Activated naive CD4-positive, alpha-beta T cell treated with anti-CD3 and anti-CD28 coated beads, Interleukin-2, amount 10 ng/mL, durations not matched to agents 7 days and 5 days (primary cell): ENCODE measurements around the gene METTL26.

Experiments
- CTCF ChIA-PET: fragments of 350-600 bp; sonication (Branson Sonifier 250); formaldehyde crosslinking; loops from one replicate; lab custom pipeline; 2021; ENCODE audit warnings: antibody characterized with exemption; lab: Charles Lee
- DNase-seq: peaks from one replicate; pipeline ENCODE4 v3.0.0-alpha.2; 2020
- H3K27ac Mint-ChIP-seq: one replicate; pipeline ENCODE4 v1.8.0; 2021; ENCODE audit warnings: mild to moderate bottlenecking, moderate library complexity, mixed read lengths
- H3K27me3 Mint-ChIP-seq: one replicate; pipeline ENCODE4 v1.8.0; 2021; ENCODE audit warnings: mild to moderate bottlenecking, mixed read lengths
- H3K36me3 Mint-ChIP-seq: one replicate; pipeline ENCODE4 v1.8.0; 2021; ENCODE audit warnings: mixed read lengths
- H3K4me1 Mint-ChIP-seq: one replicate; pipeline ENCODE4 v1.8.0; 2021; ENCODE audit warnings: mixed read lengths
- H3K4me3 Mint-ChIP-seq: one replicate; pipeline ENCODE4 v1.8.0; 2021; ENCODE audit warnings: mild to moderate bottlenecking, moderate library complexity, mixed read lengths
- H3K9me3 Mint-ChIP-seq: one replicate; pipeline ENCODE4 v1.8.0; 2021; ENCODE audit warnings: mixed read lengths

The METTL26 gene

GRCh38 chr16:636206-637080 is at the start of gene METTL26:
Gene METTL26 (minus strand): TSS chr16:636305. CDS start chr16:636290, 15 bp downstream.
- DNase-seq: peak; percentile 96
- Mint-ChIP-seq H3K36me3 (peaks cover 3% of the 10 kb centered on the region), H3K27me3 (peaks cover 10% of the 10 kb centered on the region), H3K4me1 (peaks cover 12% of the 10 kb centered on the region), H3K9me3 (no peaks in the 10 kb centered on the region), H3K4me3 (peak within 1 kb of the TSS; percentile 94), H3K27ac (peak within 1 kb of the TSS; percentile 99)
- CTCF ChIA-PET: interaction anchor here (0.6 to 1.1 kb wide), 3 partner anchors 11 to 110 kb away, joined by 3 read pairs; no protein-coding TSS in a partner anchor

GRCh38 chr16:684961-685696 is 49.0 kb upstream of the METTL26 start:
- Mint-ChIP-seq H3K27ac (peak overlapping the region; percentile 33), H3K9me3 (no peaks in the 10 kb centered on the region), H3K36me3 (peaks cover 22% of the 10 kb centered on the region), H3K4me3 (no peak overlapping the region), H3K27me3 (no peaks in the 10 kb centered on the region), H3K4me1 (peaks cover 40% of the 10 kb centered on the region)
- DNase-seq: no peak
- CTCF ChIA-PET: no interaction called here

DNA sequence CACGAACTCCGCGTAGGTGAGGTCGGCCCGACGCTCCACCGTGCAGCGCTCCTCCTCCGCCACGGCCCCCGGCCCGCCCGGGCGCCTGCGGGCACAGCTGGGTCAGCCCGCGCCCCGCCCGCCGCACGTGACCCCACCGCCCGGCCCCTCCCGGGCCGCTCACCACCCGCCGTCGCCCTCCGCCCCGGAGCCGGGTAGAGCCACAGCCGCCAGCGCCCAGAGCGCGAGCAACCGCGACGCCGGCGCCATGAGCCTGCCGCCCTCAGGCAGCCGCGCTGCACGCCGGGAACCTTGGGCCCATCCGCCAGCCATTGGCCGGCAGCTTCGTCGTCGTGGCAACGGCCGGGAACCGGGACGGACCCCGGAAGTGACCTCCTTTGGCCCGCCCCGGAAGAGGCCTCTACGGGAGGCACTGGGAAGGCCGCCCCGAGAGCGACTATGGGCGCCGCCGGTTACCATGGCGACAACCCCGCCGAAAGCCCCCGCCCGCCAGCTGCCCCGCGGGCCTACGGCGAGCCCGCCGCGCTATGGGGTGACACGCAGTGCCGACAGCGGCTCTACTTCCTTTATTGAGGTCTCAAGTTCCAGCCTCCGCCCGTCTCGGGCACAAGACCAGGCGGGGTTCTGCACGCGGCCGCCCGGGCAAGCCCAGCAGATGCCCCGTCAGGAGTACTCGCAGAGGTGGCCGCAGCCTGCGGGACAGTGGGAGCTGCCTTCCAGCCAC is 48.1 kb upstream of the METTL26 start, which contains the start of gene JMJD8:
Gene JMJD8 (minus strand): TSS at position 264 of the 724 bp plus-strand sequence. CDS start 15 bp downstream, at position 249.
- DNase-seq: peak; percentile 98
- H3K27me3 Mint-ChIP-seq: no peaks in the 10 kb centered on the region
- peak within 1 kb of the TSS; percentile 68 for H3K27ac Mint-ChIP-seq
- peak within 1 kb of the TSS; percentile 74 for H3K4me3 Mint-ChIP-seq
- CTCF ChIA-PET: no interaction called here
- no peaks in the 10 kb centered on the region for H3K9me3 Mint-ChIP-seq
- peaks cover 22% of the 10 kb centered on the region for H3K36me3 Mint-ChIP-seq
- peaks cover 38% of the 10 kb centered on the region for H3K4me1 Mint-ChIP-seq

- Mint-ChIP-seq H3K4me1 (peaks cover 36% of the 10 kb centered on the region), H3K27me3 (peaks cover 4% of the 10 kb centered on the region)
- CTCF ChIA-PET: no interaction called here
Observed at GRCh38 chr16:683396-684070, 47.4 kb upstream of the METTL26 start.

GRCh38 chr16:682493-683395 is 46.6 kb upstream of the METTL26 start:
- Mint-ChIP-seq H3K27ac (peak overlapping the region; percentile 67), H3K27me3 (peaks cover 4% of the 10 kb centered on the region), H3K4me1 (peaks cover 36% of the 10 kb centered on the region), H3K4me3 (peak overlapping the region; percentile 74), H3K36me3 (peaks cover 22% of the 10 kb centered on the region), H3K9me3 (no peaks in the 10 kb centered on the region)
- CTCF ChIA-PET: no interaction called here
- no peak for DNase-seq

More at GRCh38 chr16:683396-684070, 47.4 kb upstream of the METTL26 start:
- H3K4me3 Mint-ChIP-seq: peak overlapping the region; percentile 74
- no peak for DNase-seq
- H3K27ac Mint-ChIP-seq: peak overlapping the region; percentile 67
- H3K9me3 Mint-ChIP-seq: no peaks in the 10 kb centered on the region
- H3K36me3 Mint-ChIP-seq: peaks cover 22% of the 10 kb centered on the region

GRCh38 chr16:681746-682427 is 45.8 kb upstream of the METTL26 start:
- Mint-ChIP-seq H3K36me3 (peaks cover 21% of the 10 kb centered on the region), H3K4me1 (peaks cover 38% of the 10 kb centered on the region), H3K27me3 (peaks cover 10% of the 10 kb centered on the region), H3K27ac (no peak overlapping the region), H3K9me3 (no peaks in the 10 kb centered on the region), H3K4me3 (peak overlapping the region; percentile 81)
- CTCF ChIA-PET: interaction anchor here (1.7 kb wide), 1 partner anchor 14 kb away, joined by 6 read pairs; the partner anchor contains the start of gene RHOT2
- no peak for DNase-seq

DNA sequence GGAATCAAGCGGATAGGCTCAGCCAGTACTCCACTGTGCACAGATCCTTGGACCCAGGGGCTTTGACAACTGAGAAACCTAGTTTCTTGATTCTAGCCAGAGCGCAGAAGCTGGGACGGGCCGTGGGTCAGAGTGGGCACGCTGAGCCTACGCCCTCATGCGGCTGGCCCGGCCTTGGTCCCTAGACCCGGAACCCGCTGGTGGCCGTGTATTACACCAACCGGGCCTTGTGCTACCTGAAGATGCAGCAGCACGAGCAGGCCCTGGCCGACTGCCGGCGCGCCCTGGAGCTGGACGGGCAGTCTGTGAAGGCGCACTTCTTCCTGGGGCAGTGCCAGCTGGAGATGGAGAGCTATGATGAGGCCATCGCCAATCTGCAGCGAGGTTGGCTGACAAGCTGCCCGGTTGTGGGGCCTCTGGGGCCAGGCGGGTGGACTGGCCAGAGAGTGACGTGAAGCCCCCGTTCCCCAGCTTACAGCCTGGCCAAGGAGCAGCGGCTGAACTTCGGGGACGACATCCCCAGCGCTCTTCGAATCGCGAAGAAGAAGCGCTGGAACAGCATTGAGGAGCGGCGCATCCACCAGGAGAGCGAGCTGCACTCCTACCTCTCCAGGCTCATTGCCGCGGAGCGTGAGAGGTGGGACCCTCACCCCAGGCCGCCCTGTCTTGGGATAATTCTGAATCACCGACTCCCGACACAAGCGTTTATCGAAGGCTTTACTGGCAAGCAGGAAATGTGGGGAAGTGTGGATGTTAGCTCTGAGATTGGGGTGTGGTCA is 45.1 kb upstream of the METTL26 start:
- H3K9me3 Mint-ChIP-seq: no peaks in the 10 kb centered on the region

DNA sequence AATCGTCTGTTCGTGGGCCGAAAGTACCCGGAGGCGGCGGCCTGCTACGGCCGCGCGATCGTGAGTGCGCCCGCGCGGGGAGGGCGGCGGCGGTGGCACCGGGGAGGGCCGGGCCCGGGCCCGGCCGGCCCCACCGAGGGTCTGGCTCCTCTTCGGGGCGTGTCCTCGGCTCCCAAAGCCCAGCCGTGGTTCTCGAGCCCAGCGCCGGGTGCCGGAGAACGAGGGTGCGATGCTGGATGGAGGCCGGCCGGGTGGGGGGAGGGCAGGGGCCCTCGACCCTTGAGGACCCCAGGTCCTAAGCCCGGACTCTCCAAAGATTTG is 44.5 kb upstream of the METTL26 start:
- Mint-ChIP-seq H3K27me3 (peaks cover 23% of the 10 kb centered on the region), H3K27ac (peak overlapping the region; percentile 68), H3K9me3 (no peaks in the 10 kb centered on the region), H3K4me1 (peaks cover 38% of the 10 kb centered on the region), H3K36me3 (peaks cover 16% of the 10 kb centered on the region), H3K4me3 (peak overlapping the region; percentile 81)
- CTCF ChIA-PET: interaction anchor here (0.9 to 1.7 kb wide), 2 partner anchors 13 to 33 kb away, joined by 3 to 6 read pairs; partner anchors contain the start of gene RHOT2
- DNase-seq: no peak

More for the DNA sequence above, 45.1 kb upstream of the METTL26 start:
- DNase-seq: no peak
- Mint-ChIP-seq H3K4me1 (peaks cover 42% of the 10 kb centered on the region), H3K27me3 (peaks cover 17% of the 10 kb centered on the region), H3K4me3 (peak overlapping the region; percentile 81), H3K36me3 (peaks cover 17% of the 10 kb centered on the region), H3K27ac (peak overlapping the region; percentile 68)
- CTCF ChIA-PET: interaction anchor here (1.7 kb wide), 1 partner anchor 13 kb away, joined by 6 read pairs; the partner anchor contains the start of gene RHOT2

GRCh38 chr16:679814-680624 is 43.9 kb upstream of the METTL26 start, which contains the start of gene STUB1:
Gene STUB1 (plus strand): TSS chr16:680410. CDS start chr16:680526, 116 bp downstream.
- peaks cover 29% of the 10 kb centered on the region for H3K27me3 Mint-ChIP-seq
- H3K9me3 Mint-ChIP-seq: no peaks in the 10 kb centered on the region
- H3K36me3 Mint-ChIP-seq: peaks cover 15% of the 10 kb centered on the region
- peak; percentile 95 for DNase-seq
- H3K4me1 Mint-ChIP-seq: peaks cover 38% of the 10 kb centered on the region
- peak within 1 kb of the TSS; percentile 81 for H3K4me3 Mint-ChIP-seq
- CTCF ChIA-PET: interaction anchor here (0.9 to 1.7 kb wide), 2 partner anchors 12 to 32 kb away, joined by 3 to 6 read pairs; partner anchors contain the start of gene RHOT2
- peak within 1 kb of the TSS; percentile 88 for H3K27ac Mint-ChIP-seq

GRCh38 chr16:678858-679813 is 43.0 kb upstream of the METTL26 start:
- no peaks in the 10 kb centered on the region for H3K9me3 Mint-ChIP-seq
- H3K4me1 Mint-ChIP-seq: peaks cover 35% of the 10 kb centered on the region
- H3K4me3 Mint-ChIP-seq: peak overlapping the region; percentile 71
- CTCF ChIA-PET: no interaction called here
- peaks cover 33% of the 10 kb centered on the region for H3K27me3 Mint-ChIP-seq
- peaks cover 15% of the 10 kb centered on the region for H3K36me3 Mint-ChIP-seq
- peak overlapping the region; percentile 42 for H3K27ac Mint-ChIP-seq
- DNase-seq: peak; percentile 70
